Tibial nerve (tissue), 4 donors: ENCODE data around the gene SPTB. TPM values are rescaled to one million over a fixed set of nuclear protein-coding genes. Genes with fewer than 3 reads are reported as not detected.

Source experiments
- DNase-seq, 2 donors: peaks; one replicate each; pipeline ENCODE4 v3.0.0-alpha.2; 2019; ENCODE audit warnings: low spot score in 2 of 2
- H3K27ac ChIP-seq, 4 donors: fragments of 200-600 bp; sonication (generic) in 3 of 4; one replicate each; pipeline ENCODE4 v1.5.1; 2017 to 2019; ENCODE audit warnings: mild to moderate bottlenecking in 1 of 4
- H3K27me3 ChIP-seq, 2 donors: fragments of 200-600 bp; sonication (generic) in 1 of 2; one replicate each; pipeline versions ENCODE4 v1.5.1 to v1.6.0; 2017 to 2019
- H3K36me3 ChIP-seq, 3 donors: fragments of 200-600 bp; sonication (generic); one replicate each; pipeline ENCODE4 v1.5.1; 2018 to 2019
- H3K4me1 ChIP-seq, 4 donors: fragments of 200-600 bp; sonication (generic) in 3 of 4; one replicate each; pipeline ENCODE4 v1.5.1; 2017 to 2019
- H3K4me3 ChIP-seq, 4 donors: fragments of 200-600 bp; sonication (generic) in 3 of 4; one replicate each; pipeline ENCODE4 v1.5.1; 2017 to 2019; ENCODE audit warnings: mild to moderate bottlenecking in 1 of 4, moderate library complexity in 1 of 4
- H3K9me3 ChIP-seq, 4 donors: fragments of 200-600 bp; sonication (generic) in 3 of 4; one replicate each; pipeline ENCODE4 v1.5.1; 2017 to 2019
- EP300 ChIP-seq, 2 donors: sonication (generic); formaldehyde crosslinking; IDR thresholded peaks; one replicate each; pipeline ENCODE4 v1.6.1; 2017; ENCODE audit warnings: antibody characterized with exemption in 2 of 2, mild to moderate bottlenecking in 1 of 2
- POLR2A ChIP-seq, 2 donors: fragments of 450-650 bp; IDR thresholded peaks; one replicate each; pipeline ENCODE4 v1.6.1; 2017; ENCODE audit warnings: antibody characterized with exemption in 2 of 2, mild to moderate bottlenecking in 2 of 2, moderate library complexity in 2 of 2
- WGBS, 2 donors: methylation state at CpG; one replicate each; pipeline ENCODE4 v1.1.5; 2018; 5-methylcytosine and 5-hydroxymethylcytosine counted together
- total RNA-seq, 4 donors: library from RNA; depleted of rRNA; stranded (reverse); fragments of >200 nt; gene quantifications; one replicate each; pipeline ENCODE4 v1.1.0, GENCODE V29; 2016
- TF ChIP-seq, protein P1 (sequence below), 5 experiments: fragments of 200-600 bp in 3 of 5; fragments of 450-650 bp in 2 of 5; sonication (generic) in 3 of 5; IDR thresholded peaks; one replicate each; pipeline ENCODE4 v1.5.1; 2016 to 2019; ENCODE audit warnings: antibody characterized with exemption in 5 of 5, mild to moderate bottlenecking in 3 of 5, moderate library complexity in 2 of 5

SPTB gene
- total RNA-seq, 4 donors from 2014 or later = 4.5 to 12.6 (median 9.2) TPM

DNA sequence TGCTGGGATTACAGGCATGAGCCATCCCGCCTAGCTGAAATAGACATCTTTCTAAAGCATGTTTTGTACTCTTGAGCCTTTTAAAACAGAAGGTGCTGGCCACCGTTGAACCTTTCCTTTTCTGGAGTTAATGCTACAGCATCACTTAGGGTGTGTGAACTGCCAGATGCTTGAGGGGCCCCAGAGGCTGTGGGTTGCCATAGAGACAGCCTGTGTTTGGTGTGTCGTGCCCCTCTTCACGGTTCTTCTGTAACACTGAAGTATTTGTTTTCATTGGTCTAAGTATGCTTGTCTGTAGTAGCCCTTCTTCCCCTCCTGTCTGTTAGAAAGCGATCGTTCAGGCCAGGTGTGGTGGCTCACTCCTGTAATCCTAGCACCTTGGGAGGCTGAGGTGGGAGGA, 144.7 kb downstream of the SPTB start:
- DNase-seq = peak in 1 of 2 donors; percentile 28
- peaks cover 0 to 77% (median 0%) of the 10 kb centered on the region in 3 donors for H3K36me3 ChIP-seq
- no peak overlapping the region for H3K4me3 ChIP-seq
- H3K9me3 ChIP-seq = no peaks in the 10 kb centered on the region
- TF ChIP-seq EP300 (IDR thresholded peaks at IDR 0.05) (no peak), POLR2A (IDR thresholded peaks at IDR 0.05) (no peak)
- TF ChIP-seq, protein P1, sequence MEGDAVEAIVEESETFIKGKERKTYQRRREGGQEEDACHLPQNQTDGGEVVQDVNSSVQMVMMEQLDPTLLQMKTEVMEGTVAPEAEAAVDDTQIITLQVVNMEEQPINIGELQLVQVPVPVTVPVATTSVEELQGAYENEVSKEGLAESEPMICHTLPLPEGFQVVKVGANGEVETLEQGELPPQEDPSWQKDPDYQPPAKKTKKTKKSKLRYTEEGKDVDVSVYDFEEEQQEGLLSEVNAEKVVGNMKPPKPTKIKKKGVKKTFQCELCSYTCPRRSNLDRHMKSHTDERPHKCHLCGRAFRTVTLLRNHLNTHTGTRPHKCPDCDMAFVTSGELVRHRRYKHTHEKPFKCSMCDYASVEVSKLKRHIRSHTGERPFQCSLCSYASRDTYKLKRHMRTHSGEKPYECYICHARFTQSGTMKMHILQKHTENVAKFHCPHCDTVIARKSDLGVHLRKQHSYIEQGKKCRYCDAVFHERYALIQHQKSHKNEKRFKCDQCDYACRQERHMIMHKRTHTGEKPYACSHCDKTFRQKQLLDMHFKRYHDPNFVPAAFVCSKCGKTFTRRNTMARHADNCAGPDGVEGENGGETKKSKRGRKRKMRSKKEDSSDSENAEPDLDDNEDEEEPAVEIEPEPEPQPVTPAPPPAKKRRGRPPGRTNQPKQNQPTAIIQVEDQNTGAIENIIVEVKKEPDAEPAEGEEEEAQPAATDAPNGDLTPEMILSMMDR (IDR thresholded peaks at IDR 0.05) = no peak
- H3K27ac ChIP-seq = peak overlapping the region in 2 of 4 donors; percentile 55 to 62
- 18 to 25% methylated on average over 6 of the region's 6 CpGs for WGBS, 2 donors
- no peaks in the 10 kb centered on the region for H3K27me3 ChIP-seq
- H3K4me1 ChIP-seq = peaks cover 0 to 39% (median 8%) of the 10 kb centered on the region in 4 donors

DNA sequence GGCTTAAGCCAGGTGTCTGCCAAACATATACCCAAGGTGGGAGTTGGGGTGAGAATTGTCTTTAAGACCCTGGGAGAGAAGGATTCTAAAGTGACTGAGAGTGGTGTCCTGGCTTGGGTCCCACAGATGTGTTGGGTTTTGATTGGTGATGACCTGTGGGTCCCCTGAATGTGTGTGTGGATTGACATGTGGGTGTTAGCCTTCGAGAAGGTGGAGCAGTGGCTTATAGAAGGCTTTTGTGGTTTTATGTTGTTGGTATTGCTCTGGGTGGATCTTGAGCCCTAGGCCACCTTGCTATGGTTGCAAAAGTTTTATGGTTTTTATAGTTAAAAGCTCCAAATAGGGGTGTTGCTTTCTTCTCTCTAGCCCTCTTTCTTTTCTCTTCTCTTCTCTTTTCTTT, 145.8 kb downstream of the SPTB start:
- no peaks in the 10 kb centered on the region for H3K27me3 ChIP-seq
- H3K4me1 ChIP-seq = peaks cover 0 to 50% (median 13%) of the 10 kb centered on the region in 4 donors
- 54 to 59% methylated on average over 1 of the region's 1 CpG for WGBS, 2 donors
- peak overlapping the region in 2 of 4 donors; percentile 55 to 62 for H3K27ac ChIP-seq
- DNase-seq = no peak
- no peaks in the 10 kb centered on the region for H3K9me3 ChIP-seq
- no peak for TF ChIP-seq EP300 (IDR thresholded peaks at IDR 0.05)
- peaks cover 0 to 76% (median 0%) of the 10 kb centered on the region in 3 donors for H3K36me3 ChIP-seq
- H3K4me3 ChIP-seq = no peak overlapping the region

DNA sequence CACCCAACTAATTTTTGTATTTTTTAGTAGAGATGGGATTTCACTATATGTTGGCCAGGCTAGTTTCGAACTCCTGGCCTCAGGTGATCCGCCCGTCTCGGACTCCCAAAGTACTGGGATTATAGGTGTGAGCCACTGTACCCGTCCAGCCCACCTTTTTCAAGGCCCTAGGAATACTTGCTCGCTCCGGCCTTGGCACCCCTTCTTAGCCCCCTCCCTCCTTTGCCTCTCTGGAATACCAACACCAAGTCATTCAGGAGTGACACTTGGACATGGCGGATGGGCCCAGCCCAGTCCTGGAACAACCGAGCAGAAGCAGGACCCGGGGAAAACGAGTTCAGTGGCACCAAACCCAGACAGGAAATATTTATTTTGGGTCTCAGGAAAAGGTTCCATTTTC, 146.4 kb downstream of the SPTB start:
- Histone ChIP-seq H3K9me3 (no peaks in the 10 kb centered on the region), H3K27me3 (no peaks in the 10 kb centered on the region), H3K36me3 (peaks cover 0 to 76% (median 0%) of the 10 kb centered on the region in 3 donors), H3K4me1 (peaks cover 0 to 56% (median 14%) of the 10 kb centered on the region in 4 donors), H3K27ac (no peak overlapping the region), H3K4me3 (no peak overlapping the region)
- no peak for DNase-seq
- TF ChIP-seq EP300 (IDR thresholded peaks at IDR 0.05) (no peak), POLR2A (IDR thresholded peaks at IDR 0.05) (no peak)
- TF ChIP-seq, protein P1 (IDR thresholded peaks at IDR 0.05) = no peak
- WGBS, 2 donors = 83 to 86% methylated on average over 11 of the region's 11 CpGs

DNA sequence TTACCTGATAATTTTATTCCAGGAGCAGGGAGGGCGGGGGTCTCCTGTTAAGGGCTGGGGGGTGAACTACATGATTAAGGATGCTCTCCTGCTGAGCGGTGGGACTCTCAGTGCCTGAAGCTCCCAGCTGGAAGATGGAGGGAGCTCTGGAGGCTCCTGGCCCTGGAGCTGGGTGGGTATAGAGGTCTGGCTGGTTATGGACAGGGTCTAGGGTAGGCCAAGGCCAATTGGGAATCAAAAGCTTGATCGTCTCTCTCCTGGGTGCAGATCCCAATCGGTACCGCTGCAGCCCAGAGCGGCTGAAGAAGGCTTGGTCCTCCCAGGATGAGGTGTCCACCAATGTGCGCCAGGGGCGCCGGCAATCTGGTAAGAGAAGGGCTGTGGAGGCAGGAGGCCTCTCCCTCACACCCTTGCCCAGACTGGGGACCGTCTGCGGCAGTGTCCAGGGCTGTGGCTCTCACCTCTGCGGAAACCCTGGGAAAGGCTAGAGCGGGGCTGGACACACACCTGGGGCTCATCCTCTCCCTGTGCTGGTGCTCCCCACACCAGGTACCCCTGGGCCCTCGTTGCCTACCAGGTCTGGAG, 147.1 kb downstream of the SPTB start:
- Histone ChIP-seq H3K27me3 (no peaks in the 10 kb centered on the region), H3K9me3 (no peaks in the 10 kb centered on the region), H3K4me1 (peaks cover 0 to 62% (median 14%) of the 10 kb centered on the region in 4 donors), H3K4me3 (no peak overlapping the region), H3K27ac (no peak overlapping the region), H3K36me3 (peaks cover 0 to 76% (median 0%) of the 10 kb centered on the region in 3 donors)
- 91% methylated on average over 14 of the region's 14 CpGs for WGBS, 2 donors
- no peak for DNase-seq
- no peak for TF ChIP-seq POLR2A (IDR thresholded peaks at IDR 0.05)
- TF ChIP-seq EP300 (IDR thresholded peaks at IDR 0.05) = no peak
- TF ChIP-seq, protein P1 (IDR thresholded peaks at IDR 0.05) = no peak

DNA sequence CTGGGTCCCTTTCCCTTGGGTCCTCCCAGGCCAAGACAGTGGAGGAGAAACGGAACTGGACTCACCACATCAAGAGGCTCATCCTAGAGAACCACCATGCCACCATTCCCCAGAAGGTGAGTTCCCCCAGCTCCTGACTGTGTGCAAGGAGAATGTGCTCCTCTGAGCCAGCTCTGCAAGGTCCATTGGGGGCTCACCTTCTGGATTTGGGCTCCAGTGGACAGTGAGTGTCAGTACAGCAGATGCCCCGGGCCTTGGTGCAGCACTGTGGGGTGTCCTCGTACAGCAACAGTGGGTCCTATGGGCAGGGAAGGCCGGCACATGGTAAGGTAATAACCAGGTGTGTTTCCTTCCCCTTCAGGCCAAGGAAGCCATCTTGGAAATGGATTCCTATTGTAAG, 147.6 kb downstream of the SPTB start:
- Histone ChIP-seq H3K27me3 (no peaks in the 10 kb centered on the region), H3K9me3 (no peaks in the 10 kb centered on the region), H3K4me1 (peaks cover 0 to 63% (median 14%) of the 10 kb centered on the region in 4 donors), H3K4me3 (no peak overlapping the region), H3K27ac (no peak overlapping the region), H3K36me3 (peaks cover 0 to 73% (median 0%) of the 10 kb centered on the region in 3 donors)
- TF ChIP-seq POLR2A (IDR thresholded peaks at IDR 0.05) (no peak), EP300 (IDR thresholded peaks at IDR 0.05) (no peak)
- TF ChIP-seq, protein P1 (IDR thresholded peaks at IDR 0.05) = no peak
- DNase-seq = no peak
- WGBS, 2 donors = 84 to 87% methylated on average over 4 of the region's 4 CpGs
